IMR-90 (cell line): ENCODE results near the gene NR1D1. TPM values are rescaled to one million over a fixed set of nuclear protein-coding genes. Genes with fewer than 3 reads are reported as not detected.
A peak's percentile ranks its signal among the peaks of the same experiment; 100 is the strongest.

Experiments
- ATAC-seq: fragments of 200-7000 bp; cut with Tn5 transposase; 2 replicates; pipeline ENCODE4 v1.9.1; 2020; ENCODE audit warnings: low read depth, mild to moderate bottlenecking, moderate library complexity
- BruUV-seq: library from RNA; stranded (reverse); fragments of 400-500 nt; replicated peaks from 2 replicates; lab custom pipeline; 2021; lab: Mats Ljungman, UMichigan
- CTCF ChIA-PET: fragments of 300-600 bp; formaldehyde crosslinking; extraction: SDS; loops from one replicate; lab custom pipeline; 2021; ENCODE audit warnings: antibody characterized with exemption; lab: Yijun Ruan, JAX
- POLR2A ChIA-PET: fragments of 300-600 bp; sonication (Branson Sonifier 250); formaldehyde crosslinking; loops from one replicate; lab custom pipeline; 2022; ENCODE audit warnings: antibody characterized with exemption; ENCODE audit not compliant: unreplicated experiment; lab: Charles Lee
- DNase-seq: peaks from one replicate; pipeline ENCODE4 v3.0.0; 2013
- H2AFZ ChIP-seq: replicated peaks from 2 replicates; pipeline ENCODE3; 2013; ENCODE audit warnings: low read length, mild to moderate bottlenecking; ENCODE audit not compliant: poor library complexity
- H2AK5ac ChIP-seq: 2 replicates; pipeline ENCODE4 v1.6.1; 2013; ENCODE audit warnings: low read depth, low read length, inconsistent platforms
- H2AK9ac ChIP-seq: replicated peaks from 2 replicates; pipeline ENCODE3; 2013; ENCODE audit warnings: mild to moderate bottlenecking, low read depth, low read length, moderate library complexity; ENCODE audit not compliant: poor library complexity
- H2BK120ac ChIP-seq: 2 replicates; pipeline ENCODE4 v1.6.1; 2013; ENCODE audit warnings: low read depth, low read length, inconsistent platforms
- H2BK15ac ChIP-seq: 3 replicates; pipeline ENCODE4 v1.6.1; 2013; ENCODE audit warnings: low read depth, low read length, inconsistent platforms
- H2BK20ac ChIP-seq: 2 replicates; pipeline ENCODE4 v1.6.1; 2013; ENCODE audit warnings: low read depth, mild to moderate bottlenecking, inconsistent platforms, low read length, moderate library complexity
- H2BK5ac ChIP-seq: 2 replicates; pipeline ENCODE4 v1.6.1; 2013; ENCODE audit warnings: mild to moderate bottlenecking, low read depth, low read length, inconsistent platforms; ENCODE audit not compliant: poor library complexity, severe bottlenecking
- H3K14ac ChIP-seq: replicated peaks from 2 replicates; pipeline ENCODE4 v1.6.1; 2013; ENCODE audit warnings: low read depth, low read length, inconsistent platforms
- H3K18ac ChIP-seq: 2 replicates; pipeline ENCODE4 v1.6.1; 2013; ENCODE audit warnings: low read depth, low read length, control low read depth
- H3K23ac ChIP-seq: 2 replicates; pipeline ENCODE4 v1.6.1; 2013; ENCODE audit warnings: low read depth, low read length, inconsistent platforms
- H3K27ac ChIP-seq: 2 replicates; pipeline ENCODE4 v1.5.1; 2013; ENCODE audit warnings: mild to moderate bottlenecking, control low read depth, low read length; ENCODE audit not compliant: insufficient read depth
- H3K27me3 ChIP-seq: 2 replicates; pipeline ENCODE4 v1.6.1; 2013; ENCODE audit warnings: low read length; ENCODE audit not compliant: control insufficient read depth, insufficient read depth
- H3K36me3 ChIP-seq: 2 replicates; pipeline ENCODE4 v1.6.1; 2013; ENCODE audit warnings: low read length, mixed read lengths; ENCODE audit not compliant: control insufficient read depth, insufficient read depth
- H3K4ac ChIP-seq: 2 replicates; pipeline ENCODE4 v1.6.1; 2013; ENCODE audit warnings: low read depth, low read length, inconsistent platforms
- H3K4me1 ChIP-seq: 2 replicates; pipeline ENCODE4 v1.6.1; 2013; ENCODE audit warnings: low read length, mixed read lengths; ENCODE audit not compliant: control insufficient read depth, insufficient read depth
- H3K4me2 ChIP-seq: 2 replicates; pipeline ENCODE4 v1.6.1; 2013; ENCODE audit warnings: low read depth, mild to moderate bottlenecking, control low read depth, low read length, moderate library complexity
- H3K4me3 ChIP-seq: 2 replicates; pipeline ENCODE4 v1.5.1; 2013; ENCODE audit warnings: low read depth, mild to moderate bottlenecking, control low read depth, low read length, moderate library complexity; ENCODE audit not compliant: insufficient read depth
- H3K56ac ChIP-seq: 2 replicates; pipeline ENCODE4 v1.6.1; 2013; ENCODE audit warnings: low read length, inconsistent platforms; ENCODE audit not compliant: insufficient read depth; ENCODE audit errors: extremely low read depth
- H3K79me1 ChIP-seq, 2 experiments: 2 replicates each; pipeline ENCODE4 v1.6.1; 2013; ENCODE audit warnings: low read length in 2 of 2, inconsistent platforms in 1 of 2, low read depth in 1 of 2
- H3K9ac ChIP-seq: 2 replicates; pipeline ENCODE4 v1.6.1; 2013; ENCODE audit warnings: low read depth, low read length, control low read depth
- H3K9me1 ChIP-seq: 2 replicates; pipeline ENCODE4 v1.6.1; 2013; ENCODE audit warnings: low read length, inconsistent platforms; ENCODE audit not compliant: insufficient read depth
- H3K9me3 ChIP-seq: 2 replicates; pipeline ENCODE4 v1.6.1; 2013; ENCODE audit warnings: low read length; ENCODE audit not compliant: control insufficient read depth, insufficient read depth
- H4K20me1 ChIP-seq: 2 replicates; pipeline ENCODE4 v1.6.1; 2013; ENCODE audit warnings: low read length, inconsistent platforms; ENCODE audit not compliant: insufficient read depth
- H4K5ac ChIP-seq: 2 replicates; pipeline ENCODE4 v1.6.1; 2013; ENCODE audit warnings: mild to moderate bottlenecking, low read depth, low read length, control low read depth
- H4K8ac ChIP-seq, 2 experiments: 2 replicates each; pipeline ENCODE4 v1.6.1; 2013; ENCODE audit warnings: low read depth in 2 of 2, low read length in 2 of 2, control low read depth in 1 of 2, inconsistent platforms in 1 of 2
- H4K91ac ChIP-seq: 2 replicates; pipeline ENCODE4 v1.6.1; 2013; ENCODE audit warnings: low read depth, low read length, inconsistent platforms; ENCODE audit not compliant: insufficient read depth
- BHLHE40 ChIP-seq: fragments of 150-350 bp; IDR thresholded peaks from 2 replicates; pipeline ENCODE4 v1.6.1; 2016; ENCODE audit warnings: mild to moderate bottlenecking, low read depth, low read length
- CEBPB ChIP-seq: IDR thresholded peaks from 2 replicates; pipeline ENCODE4 v1.6.1; 2012; ENCODE audit warnings: low read depth, low read length, improper control_type of control experiment
- CHD1 ChIP-seq: IDR thresholded peaks from 2 replicates; pipeline ENCODE4 v1.6.1; 2012; ENCODE audit warnings: low read depth, low read length, improper control_type of control experiment
- ELK1 ChIP-seq: fragments of 150-350 bp; IDR thresholded peaks from 2 replicates; pipeline ENCODE4 v1.6.1; 2016; ENCODE audit warnings: low read depth, mild to moderate bottlenecking, low read length, moderate library complexity, borderline replicate concordance
- FOS ChIP-seq: fragments of 150-350 bp; IDR thresholded peaks from 2 replicates; pipeline ENCODE4 v1.6.1; 2016; ENCODE audit warnings: low read depth, low read length
- MAFK ChIP-seq: IDR thresholded peaks from 2 replicates; pipeline ENCODE4 v1.6.1; 2012; ENCODE audit warnings: low read depth, low read length, improper control_type of control experiment
- MAZ ChIP-seq: IDR thresholded peaks from 2 replicates; pipeline ENCODE4 v1.6.1; 2012; ENCODE audit warnings: low read depth, mild to moderate bottlenecking, low read length, improper control_type of control experiment, moderate library complexity, borderline replicate concordance
- MXI1 ChIP-seq: IDR thresholded peaks from 2 replicates; pipeline ENCODE4 v1.6.1; 2012; ENCODE audit warnings: low read depth, mild to moderate bottlenecking, low read length, moderate library complexity, borderline replicate concordance
- NFE2L2 ChIP-seq: fragments of 150-350 bp; IDR thresholded peaks from 2 replicates; pipeline ENCODE4 v1.6.1; 2016; ENCODE audit warnings: low read depth, mild to moderate bottlenecking, low read length
- POLR2A ChIP-seq: IDR thresholded peaks from 2 replicates; pipeline ENCODE4 v1.6.1; 2012; ENCODE audit warnings: mild to moderate bottlenecking, low read depth, low read length
- RAD21 ChIP-seq: IDR thresholded peaks from 2 replicates; pipeline ENCODE4 v1.6.1; 2012; ENCODE audit warnings: low read length, improper control_type of control experiment
- RCOR1 ChIP-seq: IDR thresholded peaks from 2 replicates; pipeline ENCODE4 v1.6.1; 2012; ENCODE audit warnings: mild to moderate bottlenecking, low read length, improper control_type of control experiment; ENCODE audit not compliant: insufficient replicate concordance
- RFX5 ChIP-seq: IDR thresholded peaks from 2 replicates; pipeline ENCODE4 v1.8.0; 2012; ENCODE audit warnings: low read depth, mild to moderate bottlenecking, low read length, moderate library complexity
- SMC3 ChIP-seq: fragments of 150-350 bp; IDR thresholded peaks from 2 replicates; pipeline ENCODE4 v1.6.1; 2016; ENCODE audit warnings: low read depth, mild to moderate bottlenecking, antibody characterized with exemption, low read length, moderate library complexity
- WGBS, 2 experiments: methylation state at CpG; one replicate each; pipeline versions ENCODE4 v1.1.5 to v1.1.7; 2013; ENCODE audit warnings: missing lambda C conversion rate in 2 of 2; ENCODE audit not compliant: insufficient read length in 1 of 2; ENCODE audit errors: extremely low coverage in 2 of 2; 5-methylcytosine and 5-hydroxymethylcytosine counted together
- dilution Hi-C: fragments of 300-500 bp; cut with HindIII; formaldehyde crosslinking; loops from one replicate; pipeline ENCODE4 v1.14.3; 2018; ENCODE audit warnings: low sequenced_read_pairs; ENCODE audit not compliant: unreplicated experiment
- in situ Hi-C: fragments of 300-500 bp; cut with MboI; formaldehyde crosslinking; loops from 3 replicates; pipeline ENCODE4 v1.14.3; 2019; ENCODE audit warnings: low sequenced_read_pairs, inconsistent platforms, mixed read lengths
- intact Hi-C: fragments of 100-400 bp; cut with micrococcal nuclease; formaldehyde crosslinking; loops from 2 replicates; pipeline ENCODE4 v1.10.0; 2022
- polyA plus RNA-seq, 3 experiments: library from polyadenylated mRNA; depleted of rRNA; stranded (reverse); fragments of >200 nt; gene quantifications; 2 replicates each; pipeline ENCODE4 v1.2.3, GENCODE V29; 2012; ENCODE audit warnings: low replicate concordance in 1 of 3
- total RNA-seq: library from RNA; depleted of rRNA; stranded (reverse); fragments of >200 nt; gene quantifications from 2 replicates; pipeline ENCODE4 v1.2.3, GENCODE V29; 2012

Gene NR1D1
- total and polyA plus RNA-seq, 2 of the 4 experiments (the other 2 are of a cell fraction), result 0.36 to 7.2 TPM

GRCh38 chr17:40087049-40087794, 13.2 kb downstream of the NR1D1 start (continued):
- TF ChIP-seq BHLHE40, result no peak

GRCh38 chr17:40086150-40087044, 14.0 kb downstream of the NR1D1 start:
- POLR2A ChIA-PET, result interaction anchor here (0.5 kb wide), 1 partner anchor 21 kb away, joined by 6 read pairs; no protein-coding TSS in a partner anchor
- no peaks in the 10 kb centered on the region for H3K9me3 ChIP-seq
- H3K56ac ChIP-seq, result no peak overlapping the region
- dilution Hi-C loops, result no loop called here
- H4K20me1 ChIP-seq, result peaks cover 3% of the 10 kb centered on the region; the same call in 1 of the 2 replicates
- H2AK9ac ChIP-seq, result no peak overlapping the region
- no peak overlapping the region for H3K23ac ChIP-seq
- H2BK15ac ChIP-seq, result no peak overlapping the region
- H2BK5ac ChIP-seq, result peak overlapping the region; percentile 88
- H3K14ac ChIP-seq, result no peak overlapping the region
- H3K4me1 ChIP-seq, result no peaks in the 10 kb centered on the region; the same call in 1 of the 2 replicates
- no peaks in the 10 kb centered on the region for H3K27me3 ChIP-seq
- peak; percentile 83 for ATAC-seq
- H3K18ac ChIP-seq, result no peak overlapping the region
- H3K27ac ChIP-seq, result no peak overlapping the region
- H4K8ac ChIP-seq, result no peak overlapping the region
- no peak overlapping the region for H2AFZ ChIP-seq
- no peak overlapping the region for H2BK20ac ChIP-seq
- H3K79me1 ChIP-seq, result no peaks in the 10 kb centered on the region; a peak in 1 of 4 replicates
- no peak overlapping the region for H3K9ac ChIP-seq
- in situ Hi-C loops, result no loop called here
- H2BK120ac ChIP-seq, result no peak overlapping the region
- no peak overlapping the region for H4K91ac ChIP-seq
- CTCF ChIA-PET, result interaction anchor here (0.5 to 1.6 kb wide), 14 partner anchors 11 to 77 kb away, joined by 3 to 12 read pairs (median 4); partner anchors contain the start of genes CSF3 and THRA
- H3K4me2 ChIP-seq, result no peak overlapping the region
- BruUV-seq, result no TSS peak
- H3K4ac ChIP-seq, result no peak overlapping the region
- H3K36me3 ChIP-seq, result peaks cover 60% of the 10 kb centered on the region
- 53% methylated on average over 5 of the region's 17 CpGs; no CpG with 5 or more reads in 1 of the 2 experiments for WGBS, 2 experiments
- intact Hi-C loops, result loop anchor here (1.0 to 2.0 kb wide), 2 partner anchors 24 to 73 kb away; partner anchors contain the start of gene THRA
- H4K5ac ChIP-seq, result no peak overlapping the region
- H3K4me3 ChIP-seq, result no peak overlapping the region
- H3K9me1 ChIP-seq, result no peaks in the 10 kb centered on the region
- peak overlapping the region; percentile 57 for H2AK5ac ChIP-seq
- no peak for DNase-seq
- TF ChIP-seq MAZ (no peak), CEBPB (no peak), FOS (no peak), RFX5 (no peak), POLR2A (no peak), ELK1 (no peak), RAD21 (peak; percentile 80), RCOR1 (no peak), MAFK (no peak), NFE2L2 (no peak), SMC3 (peak; percentile 84), MXI1 (no peak), BHLHE40 (no peak; the same call in 1 of the 2 replicates), CHD1 (no peak)
